ENCODE measurements around the gene C12orf42. TPM values are rescaled to one million over a fixed set of nuclear protein-coding genes. Genes with fewer than 3 reads are reported as not detected.

The C12orf42 gene
- total RNA-seq, 1 donor from 2014 or later = not detected

DNA sequence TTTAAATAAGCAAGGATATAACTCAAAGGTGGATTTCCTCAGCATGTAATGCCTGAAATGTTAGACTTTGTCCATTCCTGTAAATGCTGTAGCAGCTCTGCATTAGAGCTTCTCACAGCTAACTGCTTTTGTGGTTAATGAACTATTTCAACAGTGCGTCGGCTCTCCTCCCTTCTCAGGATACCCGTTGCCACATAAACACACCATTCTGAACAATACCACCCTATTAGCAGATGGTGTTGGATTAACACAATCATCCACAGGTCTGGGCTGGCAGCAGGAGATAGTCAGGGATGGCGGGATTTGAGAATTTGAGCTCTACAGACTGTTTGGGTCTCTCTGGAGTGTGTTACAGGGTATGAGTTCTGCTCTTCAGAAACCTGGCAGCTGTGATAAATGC, 33.5 kb upstream of the C12orf42 start:
- DNase-seq = no peak
- H3K4me1 ChIP-seq = no peaks in the 10 kb centered on the region
- H3K4me3 ChIP-seq = no peak overlapping the region
- H3K9me3 ChIP-seq (replicated peaks) = no peaks in the 10 kb centered on the region
- peaks cover 41% of the 10 kb centered on the region for H3K27me3 ChIP-seq (ENCODE audit: low read depth)
- TF ChIP-seq, protein P1, sequence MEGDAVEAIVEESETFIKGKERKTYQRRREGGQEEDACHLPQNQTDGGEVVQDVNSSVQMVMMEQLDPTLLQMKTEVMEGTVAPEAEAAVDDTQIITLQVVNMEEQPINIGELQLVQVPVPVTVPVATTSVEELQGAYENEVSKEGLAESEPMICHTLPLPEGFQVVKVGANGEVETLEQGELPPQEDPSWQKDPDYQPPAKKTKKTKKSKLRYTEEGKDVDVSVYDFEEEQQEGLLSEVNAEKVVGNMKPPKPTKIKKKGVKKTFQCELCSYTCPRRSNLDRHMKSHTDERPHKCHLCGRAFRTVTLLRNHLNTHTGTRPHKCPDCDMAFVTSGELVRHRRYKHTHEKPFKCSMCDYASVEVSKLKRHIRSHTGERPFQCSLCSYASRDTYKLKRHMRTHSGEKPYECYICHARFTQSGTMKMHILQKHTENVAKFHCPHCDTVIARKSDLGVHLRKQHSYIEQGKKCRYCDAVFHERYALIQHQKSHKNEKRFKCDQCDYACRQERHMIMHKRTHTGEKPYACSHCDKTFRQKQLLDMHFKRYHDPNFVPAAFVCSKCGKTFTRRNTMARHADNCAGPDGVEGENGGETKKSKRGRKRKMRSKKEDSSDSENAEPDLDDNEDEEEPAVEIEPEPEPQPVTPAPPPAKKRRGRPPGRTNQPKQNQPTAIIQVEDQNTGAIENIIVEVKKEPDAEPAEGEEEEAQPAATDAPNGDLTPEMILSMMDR (IDR thresholded peaks at IDR 0.05; ENCODE audit: borderline replicate concordance) = no peak
- H3K27ac ChIP-seq (replicated peaks) = no peak overlapping the region
- intact Hi-C loops (cut with micrococcal nuclease) = no loop called here
- H3K36me3 ChIP-seq = no peaks in the 10 kb centered on the region

DNA sequence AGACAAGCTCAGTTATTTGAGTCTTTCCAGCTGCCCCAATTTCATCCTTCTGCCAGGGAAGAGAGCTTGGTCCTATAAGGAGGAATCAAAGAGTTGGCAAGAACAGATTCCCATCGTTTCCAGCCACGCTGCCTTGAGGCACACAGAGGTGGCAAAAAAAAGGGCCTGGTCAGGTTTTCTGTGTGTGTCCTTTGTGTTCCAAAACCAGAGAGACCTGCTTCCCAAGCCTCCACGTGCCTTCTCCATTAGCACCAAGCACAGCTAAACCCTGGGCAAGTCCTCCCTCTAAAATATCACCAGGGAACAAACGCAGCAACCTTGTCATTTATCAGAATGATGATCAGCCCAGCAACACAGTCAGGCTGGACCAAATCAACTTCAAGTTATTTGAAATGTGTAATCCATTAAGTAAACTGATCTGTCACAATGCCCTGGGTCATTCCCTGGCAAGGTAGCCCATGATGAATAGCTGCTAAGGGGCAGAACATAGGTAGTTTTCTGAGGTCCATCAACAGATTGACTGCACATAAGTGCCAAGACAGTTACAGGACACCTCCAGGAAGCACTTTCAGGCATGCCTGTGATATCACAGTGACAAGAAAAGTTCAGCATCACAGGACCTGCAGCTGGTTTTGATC, 28.6 kb upstream of the C12orf42 start:
- Histone ChIP-seq H3K27me3 (ENCODE audit: low read depth) (peaks cover 15% of the 10 kb centered on the region), H3K27ac (replicated peaks) (no peak overlapping the region), H3K9me3 (replicated peaks) (no peaks in the 10 kb centered on the region), H3K4me3 (no peak overlapping the region), H3K36me3 (no peaks in the 10 kb centered on the region), H3K4me1 (no peaks in the 10 kb centered on the region)
- intact Hi-C loops (cut with micrococcal nuclease) = no loop called here
- TF ChIP-seq, protein P1 (IDR thresholded peaks at IDR 0.05; ENCODE audit: borderline replicate concordance) = no peak
- DNase-seq = no peak

DNA sequence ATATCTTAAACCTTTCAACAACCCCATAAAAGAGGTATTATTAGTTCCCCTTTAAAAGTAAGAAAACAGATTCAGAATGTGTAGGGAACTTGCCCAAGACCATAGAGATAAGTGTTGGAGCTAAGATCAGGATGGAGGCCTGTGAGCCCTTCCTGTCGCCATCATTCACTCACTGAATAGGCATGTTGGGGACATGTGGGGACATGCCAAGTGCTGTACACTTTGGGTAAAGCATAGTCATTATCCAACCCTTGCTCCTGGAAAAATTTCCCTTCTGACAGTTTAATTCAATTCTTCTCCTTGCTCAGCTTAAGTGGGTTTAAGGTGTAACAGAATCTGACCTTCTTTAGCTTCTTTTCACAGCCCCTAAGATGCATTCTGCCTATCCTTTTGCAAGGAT, 28.0 kb upstream of the C12orf42 start:
- TF ChIP-seq, protein P1 (IDR thresholded peaks at IDR 0.05; ENCODE audit: borderline replicate concordance) = no peak
- intact Hi-C loops (cut with micrococcal nuclease) = no loop called here
- H3K27me3 ChIP-seq (ENCODE audit: low read depth) = peaks cover 10% of the 10 kb centered on the region
- H3K4me3 ChIP-seq = no peak overlapping the region
- no peak for DNase-seq
- H3K36me3 ChIP-seq = no peaks in the 10 kb centered on the region
- no peaks in the 10 kb centered on the region for H3K9me3 ChIP-seq (replicated peaks)
- no peak overlapping the region for H3K27ac ChIP-seq (replicated peaks)
- no peaks in the 10 kb centered on the region for H3K4me1 ChIP-seq

DNA sequence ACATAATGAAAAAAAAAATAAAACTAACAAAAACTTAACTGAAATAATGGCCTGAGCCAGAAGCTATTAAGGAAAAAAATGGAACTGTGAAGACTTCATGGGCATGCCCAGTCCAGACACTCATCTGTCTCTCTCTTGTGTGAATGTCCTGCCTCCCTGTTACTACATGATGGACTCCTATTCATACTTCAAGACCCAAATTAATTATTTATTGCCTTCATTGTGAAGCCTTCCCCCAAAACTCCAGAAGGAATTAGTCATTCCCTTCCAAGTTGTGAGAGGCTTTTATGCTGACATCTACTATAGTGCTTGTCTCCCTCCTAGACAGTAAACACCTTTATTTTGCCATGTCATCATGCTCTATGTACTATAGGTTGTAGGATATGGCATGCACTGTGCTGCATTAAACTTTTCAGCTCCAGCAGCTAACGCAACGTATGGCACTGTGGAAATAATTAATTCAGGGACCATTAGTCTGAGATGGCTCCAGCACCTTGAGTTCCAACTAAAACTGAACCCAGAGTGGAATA, 25.0 kb upstream of the C12orf42 start:
- intact Hi-C loops (cut with micrococcal nuclease) = no loop called here
- TF ChIP-seq, protein P1 (IDR thresholded peaks at IDR 0.05; ENCODE audit: borderline replicate concordance) = no peak
- no peaks in the 10 kb centered on the region for H3K4me1 ChIP-seq
- DNase-seq = no peak
- no peak overlapping the region for H3K27ac ChIP-seq (replicated peaks)
- H3K27me3 ChIP-seq (ENCODE audit: low read depth) = peaks cover 4% of the 10 kb centered on the region
- H3K4me3 ChIP-seq = no peak overlapping the region
- H3K36me3 ChIP-seq = no peaks in the 10 kb centered on the region
- no peaks in the 10 kb centered on the region for H3K9me3 ChIP-seq (replicated peaks)

DNA sequence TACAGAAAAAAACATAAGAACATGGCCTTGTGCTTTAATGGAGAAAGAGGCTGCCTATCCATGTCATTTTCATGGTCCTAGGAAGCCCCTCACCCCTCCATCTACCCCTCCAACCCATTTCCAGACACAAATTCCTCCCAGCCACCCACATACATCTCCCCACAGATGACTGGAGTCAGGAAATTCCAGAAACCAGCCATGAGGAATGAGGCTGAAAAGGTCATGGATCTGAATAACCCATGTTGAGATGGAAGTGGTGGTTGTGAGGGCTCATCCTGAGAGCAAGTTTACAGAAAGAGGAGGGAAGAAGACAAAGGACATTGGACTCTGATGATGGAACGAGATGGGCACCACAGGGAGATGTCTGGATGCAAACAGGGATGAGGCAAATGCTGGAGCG, 23.9 kb upstream of the C12orf42 start:
- H3K9me3 ChIP-seq (replicated peaks) = no peaks in the 10 kb centered on the region
- TF ChIP-seq, protein P1 (IDR thresholded peaks at IDR 0.05; ENCODE audit: borderline replicate concordance) = no peak
- H3K36me3 ChIP-seq = no peaks in the 10 kb centered on the region
- intact Hi-C loops (cut with micrococcal nuclease) = no loop called here
- peaks cover 4% of the 10 kb centered on the region for H3K27me3 ChIP-seq (ENCODE audit: low read depth)
- no peak overlapping the region for H3K4me3 ChIP-seq
- no peak for DNase-seq
- no peak overlapping the region for H3K27ac ChIP-seq (replicated peaks)
- H3K4me1 ChIP-seq = no peaks in the 10 kb centered on the region
